Measurements from ENCODE around the gene GOLGA8J.

GRCh38 chr15:30046430-30046829 lies 36.3 kb upstream of the GOLGA8J start:
- no peak for TF ChIP-seq POLR2A (IDR thresholded peaks at IDR 0.05; ENCODE audit: low read length)
- TF ChIP-seq GATA1 (IDR thresholded peaks at IDR 0.05; ENCODE audit: low read depth, low read length), result no peak
